Effector memory CD8-positive, alpha-beta T cell (primary cell): ENCODE results near the gene HEATR5A.
A peak's percentile ranks its signal among the peaks of the same experiment; 100 is the strongest.
"Not testable (repeated sequence)": the region's sequence is repeated elsewhere in the genome, so short reads cannot be mapped to it uniquely, and the experiment has no call there.

Experiments
- ATAC-seq: fragments of 150-1000 bp; cut with Tn5 transposase; replicated peaks from 2 replicates; pipeline ENCODE4 v1.10.0; 2021; ENCODE audit warnings: mild to moderate bottlenecking, moderate library complexity
- DNase-seq, 3 experiments: peaks; one replicate each; pipeline ENCODE4 v3.0.0; 2021
- H3K27ac Mint-ChIP-seq, 2 donors: one replicate each; pipeline ENCODE4 v1.8.0; 2022; ENCODE audit warnings: mild to moderate bottlenecking in 2 of 2, mixed read lengths in 2 of 2, moderate library complexity in 2 of 2
- H3K27me3 Mint-ChIP-seq, 2 donors: one replicate each; pipeline ENCODE4 v1.8.0; 2022; ENCODE audit warnings: mixed read lengths in 2 of 2
- H3K36me3 Mint-ChIP-seq: one replicate; pipeline ENCODE4 v1.8.0; 2022; ENCODE audit warnings: mild to moderate bottlenecking, moderate library complexity, mixed read lengths; ENCODE audit not compliant: insufficient read depth
- H3K4me1 Mint-ChIP-seq, 2 donors: one replicate each; pipeline ENCODE4 v1.8.0; 2022; ENCODE audit warnings: low read depth in 2 of 2, mixed read lengths in 2 of 2
- H3K4me3 Mint-ChIP-seq, 2 donors: one replicate each; pipeline ENCODE4 v1.8.0; 2022; ENCODE audit warnings: mild to moderate bottlenecking in 2 of 2, mixed read lengths in 2 of 2, moderate library complexity in 2 of 2
- H3K9me3 Mint-ChIP-seq, 2 donors: one replicate each; pipeline ENCODE4 v1.8.0; 2022; ENCODE audit warnings: mixed read lengths in 2 of 2

HEATR5A gene

DNA sequence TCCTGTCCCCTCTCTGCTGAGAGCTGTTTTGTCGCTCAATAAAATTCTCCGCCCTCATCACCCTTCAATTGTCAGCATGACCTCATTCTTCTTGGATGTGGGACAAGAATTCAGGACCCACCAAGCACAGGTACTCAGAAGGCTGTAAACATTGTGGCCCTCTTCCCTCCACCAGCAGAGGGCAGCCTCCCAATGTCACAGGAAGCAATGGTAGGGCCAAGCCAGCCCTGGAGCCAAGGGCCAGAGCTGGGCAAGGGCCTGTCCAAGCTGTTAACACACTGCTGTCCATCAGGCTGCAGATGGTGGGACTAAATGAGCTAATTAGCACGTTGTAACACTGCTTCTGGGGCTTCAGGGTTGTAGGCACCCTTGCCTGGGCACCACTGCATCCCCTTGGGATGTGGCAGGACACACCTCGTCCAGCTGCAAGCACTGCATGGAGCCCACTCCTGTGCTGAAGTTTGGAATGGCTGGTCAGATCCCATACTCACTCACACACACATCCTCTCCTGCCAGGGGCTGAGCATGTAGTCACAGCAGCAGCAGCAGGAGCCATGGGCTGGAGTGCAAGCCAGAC lies 150.1 kb downstream of the HEATR5A start:
- Mint-ChIP-seq H3K27me3 (no peaks in the 10 kb centered on the region), H3K9me3 (no peaks in the 10 kb centered on the region), H3K4me1 (peaks cover 6 to 7% of the 10 kb centered on the region in 2 donors), H3K27ac (peak overlapping the region in 1 of 2 donors; percentile 63), H3K4me3 (no peak overlapping the region), H3K36me3 (no peaks in the 10 kb centered on the region)
- ATAC-seq (no peak), DNase-seq (no peak)

- Mint-ChIP-seq H3K9me3 (no peaks in the 10 kb centered on the region), H3K27ac (peak overlapping the region in 1 of 2 donors; percentile 63), H3K27me3 (no peaks in the 10 kb centered on the region), H3K4me1 (peaks cover 9 to 10% of the 10 kb centered on the region in 2 donors), H3K36me3 (no peaks in the 10 kb centered on the region), H3K4me3 (no peak overlapping the region)
- DNase-seq: no peak
- ATAC-seq: no peak
These were observed 150.6 kb downstream of the HEATR5A start for GRCh38 chr14:31269634-31270195.

GRCh38 chr14:31268216-31268615 lies 152.1 kb downstream of the HEATR5A start:
- H3K27me3 Mint-ChIP-seq: no peaks in the 10 kb centered on the region
- H3K36me3 Mint-ChIP-seq: no peaks in the 10 kb centered on the region
- H3K27ac Mint-ChIP-seq: no peak overlapping the region

GRCh38 chr14:31266437-31267331 lies 153.7 kb downstream of the HEATR5A start:
- DNase-seq (no peak), ATAC-seq (no peak)
- H3K9me3 Mint-ChIP-seq: no peaks in the 10 kb centered on the region
- H3K36me3 Mint-ChIP-seq: no peaks in the 10 kb centered on the region
- H3K27ac Mint-ChIP-seq: no peak overlapping the region
- no peaks in the 10 kb centered on the region for H3K27me3 Mint-ChIP-seq
- H3K4me1 Mint-ChIP-seq: peaks cover 12 to 14% of the 10 kb centered on the region in 2 donors
- no peak overlapping the region for H3K4me3 Mint-ChIP-seq

More at GRCh38 chr14:31268216-31268615, 152.1 kb downstream of the HEATR5A start:
- no peaks in the 10 kb centered on the region for H3K9me3 Mint-ChIP-seq
- DNase-seq: no peak
- H3K4me3 Mint-ChIP-seq: no peak overlapping the region
- peaks cover 14 to 17% of the 10 kb centered on the region in 2 donors for H3K4me1 Mint-ChIP-seq
- ATAC-seq: no peak

- peak overlapping the region in 1 of 2 donors; percentile 35 for H3K27ac Mint-ChIP-seq
- no peaks in the 10 kb centered on the region for H3K9me3 Mint-ChIP-seq
- no peak overlapping the region for H3K4me3 Mint-ChIP-seq
- DNase-seq (no peak), ATAC-seq (no peak)
- H3K27me3 Mint-ChIP-seq: no peaks in the 10 kb centered on the region
- no peaks in the 10 kb centered on the region for H3K36me3 Mint-ChIP-seq
- H3K4me1 Mint-ChIP-seq: peaks cover 12 to 15% of the 10 kb centered on the region in 2 donors
These were observed 154.5 kb downstream of the HEATR5A start for GRCh38 chr14:31265701-31266398.

- no peak for DNase-seq
- no peak for ATAC-seq
- Mint-ChIP-seq H3K4me3 (no peak overlapping the region), H3K4me1 (peaks cover 12 to 15% of the 10 kb centered on the region in 2 donors), H3K9me3 (no peaks in the 10 kb centered on the region), H3K27me3 (no peaks in the 10 kb centered on the region), H3K27ac (no peak overlapping the region), H3K36me3 (peaks cover 2% of the 10 kb centered on the region)
These were observed 156.7 kb downstream of the HEATR5A start for GRCh38 chr14:31263485-31264133.

DNA sequence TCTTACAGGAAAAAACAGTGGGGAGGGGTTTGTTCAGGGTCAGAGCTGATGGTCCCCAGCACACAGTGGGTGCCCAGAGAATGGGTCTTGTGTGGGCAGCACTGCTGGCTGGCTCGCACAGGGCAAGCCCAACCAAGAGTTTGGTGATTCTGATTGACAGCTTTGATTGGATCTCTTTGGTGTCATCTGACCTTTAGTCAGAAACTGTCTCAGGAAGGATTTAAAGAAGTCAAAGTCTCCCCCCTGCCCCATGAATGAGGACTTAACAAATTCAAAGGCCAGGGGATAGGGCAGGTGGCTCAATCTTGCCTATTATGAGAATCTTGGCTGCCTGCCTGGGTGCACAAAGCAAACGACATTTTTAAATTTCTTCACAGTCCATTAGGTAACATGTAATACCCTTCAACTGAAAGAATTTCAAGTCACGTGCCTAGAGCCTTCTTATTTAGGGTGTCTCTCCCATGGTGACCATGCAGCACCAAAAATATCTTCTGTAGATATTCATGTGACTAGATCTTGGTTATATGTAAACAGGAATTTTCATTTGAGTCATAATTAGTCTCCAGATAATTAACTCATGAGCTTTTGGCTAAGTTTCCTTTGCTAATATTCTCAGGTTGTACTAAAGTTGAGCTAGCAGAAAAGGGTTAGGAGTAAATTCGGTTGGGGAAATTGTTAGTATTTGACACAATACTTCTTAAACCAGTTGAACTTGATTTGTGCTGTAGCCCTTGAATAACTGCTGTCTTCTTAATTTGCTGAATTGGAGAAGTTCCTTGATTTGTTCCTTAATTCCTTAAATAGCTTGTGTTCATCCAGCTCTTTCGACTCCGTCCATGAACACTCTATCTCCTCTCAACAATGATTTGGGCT lies 158.3 kb downstream of the HEATR5A start:
- ATAC-seq (no peak), DNase-seq (no peak)
- Mint-ChIP-seq H3K27me3 (no peaks in the 10 kb centered on the region), H3K36me3 (peaks cover 3% of the 10 kb centered on the region), H3K4me3 (no peak overlapping the region), H3K9me3 (no peaks in the 10 kb centered on the region), H3K4me1 (peaks cover 12 to 15% of the 10 kb centered on the region in 2 donors), H3K27ac (no peak overlapping the region)

DNA sequence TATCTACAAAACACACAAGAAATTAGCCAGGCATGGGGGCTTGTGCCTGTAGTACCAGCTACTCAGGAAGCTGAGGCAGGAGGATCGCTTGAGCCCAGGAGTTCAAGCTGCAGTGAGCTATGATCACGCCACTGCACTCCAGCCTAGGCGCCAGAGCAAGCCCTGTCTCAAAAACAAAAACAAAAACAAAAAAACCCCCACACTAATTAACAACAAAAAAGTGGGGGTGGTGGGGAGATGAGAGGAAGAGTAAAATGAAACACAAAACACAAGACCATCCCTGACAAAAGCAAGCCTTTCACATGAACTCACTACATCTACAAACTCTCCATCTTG lies 158.9 kb downstream of the HEATR5A start:
- no peak overlapping the region for H3K27ac Mint-ChIP-seq
- DNase-seq: no peak
- no peak for ATAC-seq
- no peaks in the 10 kb centered on the region for H3K27me3 Mint-ChIP-seq
- peaks cover 12 to 15% of the 10 kb centered on the region in 2 donors for H3K4me1 Mint-ChIP-seq
- H3K4me3 Mint-ChIP-seq: no peak overlapping the region
- H3K36me3 Mint-ChIP-seq: peaks cover 3% of the 10 kb centered on the region
- H3K9me3 Mint-ChIP-seq: no peaks in the 10 kb centered on the region

GRCh38 chr14:31259040-31259435 lies 161.3 kb downstream of the HEATR5A start:
- H3K4me1 Mint-ChIP-seq, H3K36me3 Mint-ChIP-seq, H3K27me3 Mint-ChIP-seq, ATAC-seq, H3K27ac Mint-ChIP-seq, DNase-seq, H3K4me3 Mint-ChIP-seq, H3K9me3 Mint-ChIP-seq: not testable (repeated sequence)

- Mint-ChIP-seq H3K36me3 (peaks cover 3% of the 10 kb centered on the region), H3K27me3 (no peaks in the 10 kb centered on the region), H3K27ac (no peak overlapping the region), H3K9me3 (no peaks in the 10 kb centered on the region), H3K4me3 (no peak overlapping the region), H3K4me1 (peaks cover 0 to 2% of the 10 kb centered on the region in 2 donors)
- DNase-seq (no peak), ATAC-seq (no peak)
These were observed 161.8 kb downstream of the HEATR5A start for GRCh38 chr14:31258427-31259039.

- ATAC-seq, H3K9me3 Mint-ChIP-seq, H3K4me1 Mint-ChIP-seq, H3K27ac Mint-ChIP-seq, H3K36me3 Mint-ChIP-seq, H3K4me3 Mint-ChIP-seq, DNase-seq, H3K27me3 Mint-ChIP-seq: not testable (repeated sequence)
These were observed 162.6 kb downstream of the HEATR5A start for GRCh38 chr14:31257554-31258426.
